Measurements from ENCODE around the gene GALNT17.

DNA sequence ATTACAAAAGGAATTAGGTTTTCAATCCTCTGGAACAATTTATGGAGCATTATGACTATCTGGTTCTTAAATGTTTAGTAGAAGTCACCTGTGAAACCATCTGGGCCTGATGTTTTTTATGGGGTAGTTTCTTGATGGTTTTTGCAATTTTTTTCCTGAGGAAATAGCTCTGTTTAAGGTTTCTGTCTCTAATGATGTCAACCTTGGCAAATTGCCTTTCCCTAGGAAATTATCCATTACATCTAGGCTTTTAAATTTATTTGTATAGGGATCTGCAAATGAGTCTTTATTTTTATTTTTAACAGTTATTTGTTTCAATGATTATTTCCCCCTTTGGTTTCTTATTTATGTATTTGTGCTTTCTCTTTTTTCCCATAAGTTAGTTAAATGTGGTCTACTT lies 222.8 kb downstream of the GALNT17 start:
- TF ChIP-seq CTCF (IDR thresholded peaks at IDR 0.05) (no peak), EP300 (IDR thresholded peaks at IDR 0.05) (no peak)
